ENCODE measurements around the gene FABP7.

DNA sequence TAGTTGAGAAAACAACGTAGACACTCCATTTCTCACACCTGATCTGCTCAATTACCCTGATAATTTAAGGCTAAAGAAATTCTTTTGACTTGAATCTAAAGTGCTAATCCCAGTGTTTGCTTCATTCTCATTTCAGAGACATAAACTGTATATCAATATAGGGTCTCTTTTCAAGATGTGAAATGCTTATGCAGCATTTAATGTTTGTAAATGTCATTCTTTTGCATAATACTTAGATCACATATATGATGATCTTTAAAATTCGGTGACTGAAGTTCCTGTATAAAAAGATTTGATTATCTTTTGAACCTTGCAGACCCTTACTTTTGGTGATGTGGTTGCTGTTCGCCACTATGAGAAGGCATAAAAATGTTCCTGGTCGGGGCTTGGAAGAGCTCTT, 3.9 kb downstream of the FABP7 start:
- TF ChIP-seq, protein P1, sequence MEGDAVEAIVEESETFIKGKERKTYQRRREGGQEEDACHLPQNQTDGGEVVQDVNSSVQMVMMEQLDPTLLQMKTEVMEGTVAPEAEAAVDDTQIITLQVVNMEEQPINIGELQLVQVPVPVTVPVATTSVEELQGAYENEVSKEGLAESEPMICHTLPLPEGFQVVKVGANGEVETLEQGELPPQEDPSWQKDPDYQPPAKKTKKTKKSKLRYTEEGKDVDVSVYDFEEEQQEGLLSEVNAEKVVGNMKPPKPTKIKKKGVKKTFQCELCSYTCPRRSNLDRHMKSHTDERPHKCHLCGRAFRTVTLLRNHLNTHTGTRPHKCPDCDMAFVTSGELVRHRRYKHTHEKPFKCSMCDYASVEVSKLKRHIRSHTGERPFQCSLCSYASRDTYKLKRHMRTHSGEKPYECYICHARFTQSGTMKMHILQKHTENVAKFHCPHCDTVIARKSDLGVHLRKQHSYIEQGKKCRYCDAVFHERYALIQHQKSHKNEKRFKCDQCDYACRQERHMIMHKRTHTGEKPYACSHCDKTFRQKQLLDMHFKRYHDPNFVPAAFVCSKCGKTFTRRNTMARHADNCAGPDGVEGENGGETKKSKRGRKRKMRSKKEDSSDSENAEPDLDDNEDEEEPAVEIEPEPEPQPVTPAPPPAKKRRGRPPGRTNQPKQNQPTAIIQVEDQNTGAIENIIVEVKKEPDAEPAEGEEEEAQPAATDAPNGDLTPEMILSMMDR (IDR thresholded peaks at IDR 0.05): no peak
- no peak for TF ChIP-seq POLR2AphosphoS5 (IDR thresholded peaks at IDR 0.05)
- no peak for TF ChIP-seq EP300 (IDR thresholded peaks at IDR 0.05; ENCODE audit: low read depth)

Measured in transverse colon (tissue), 4 donors.